Endothelial cell of umbilical vein (primary cell): Measurements from ENCODE around the gene GAB2. TPM values are rescaled to one million over a fixed set of nuclear protein-coding genes. Genes with fewer than 3 reads are reported as not detected.

Source experiments
- BruUV-seq: library from RNA; stranded (reverse); fragments of 400-500 nt; replicated peaks from 2 replicates; lab custom pipeline; 2021; lab: Mats Ljungman, UMichigan
- CTCF ChIA-PET: fragments of 300-600, 350-600 bp; sonication (Branson Sonifier 250); formaldehyde crosslinking; loops from one replicate; lab custom pipeline; 2021; ENCODE audit warnings: antibody characterized with exemption, inconsistent platforms; lab: Charles Lee
- POLR2A ChIA-PET: fragments of 300-600, 350-600 bp; sonication (Branson Sonifier 250); formaldehyde crosslinking; loops from one replicate; lab custom pipeline; 2021; ENCODE audit warnings: antibody characterized with exemption, inconsistent platforms; lab: Charles Lee
- DNase-seq: peaks from one replicate; pipeline ENCODE4 v3.0.0-alpha.2; 2011; ENCODE audit warnings: low read depth, low spot score
- FAIRE-seq: peaks from 2 replicates; lab custom pipeline; 2011; peaks lifted over from hg19 to GRCh38; lab: Jason Lieb, UNC
- H2AFZ ChIP-seq: 2 replicates; pipeline ENCODE4 v1.6.0; 2012; ENCODE audit warnings: low read depth, low read length, control low read depth, inconsistent platforms
- H3K27ac ChIP-seq: 2 replicates; pipeline ENCODE4 v1.5.1; 2011; ENCODE audit warnings: low read depth, mild to moderate bottlenecking, control low read depth, low read length, moderate library complexity; ENCODE audit not compliant: insufficient read depth
- H3K27me3 ChIP-seq, 2 experiments: 2 replicates each; pipeline versions ENCODE4 v1.6.0 to v1.6.1; 2011; ENCODE audit warnings: low read length in 2 of 2, mixed read lengths in 1 of 2; ENCODE audit not compliant: control insufficient read depth in 2 of 2, insufficient read depth in 2 of 2
- H3K36me3 ChIP-seq, 2 experiments: 2 replicates in 1 of 2; 3 replicates in 1 of 2; pipeline ENCODE4 v1.5.1; 2011; ENCODE audit warnings: low read length in 2 of 2, mild to moderate bottlenecking in 1 of 2, moderate library complexity in 1 of 2; ENCODE audit not compliant: control insufficient read depth in 2 of 2, insufficient read depth in 2 of 2; ENCODE audit errors: extremely low read depth in 1 of 2
- H3K4me1 ChIP-seq: 3 replicates; pipeline ENCODE4 v1.5.1; 2011; ENCODE audit warnings: mild to moderate bottlenecking, low read length; ENCODE audit not compliant: control insufficient read depth, insufficient read depth; ENCODE audit errors: extremely low read depth
- H3K4me2 ChIP-seq: 2 replicates; pipeline ENCODE4 v1.6.1; 2011; ENCODE audit warnings: low read length, control low read depth, mixed read lengths; ENCODE audit not compliant: insufficient read depth
- H3K4me3 ChIP-seq, 3 experiments: fragments of 200-600 bp in 1 of 3; sonication (generic), shearing (Covaris generic) in 1 of 3; replicated peaks in 1 of 3; 2 replicates each; pipeline ENCODE4 v1.5.1; 2011 to 2016; ENCODE audit warnings: control low read depth in 3 of 3, low read length in 3 of 3, mild to moderate bottlenecking in 2 of 3, inconsistent platforms in 1 of 3, low read depth in 1 of 3, moderate library complexity in 1 of 3; ENCODE audit not compliant: insufficient read depth in 1 of 3
- H3K79me2 ChIP-seq: 2 replicates; pipeline ENCODE4 v1.6.0; 2012; ENCODE audit warnings: low read length, inconsistent platforms; ENCODE audit not compliant: control insufficient read depth, insufficient read depth
- H3K9ac ChIP-seq: replicated peaks from 2 replicates; pipeline ENCODE3; 2011; ENCODE audit warnings: low read length, control low read depth; ENCODE audit not compliant: insufficient read depth; ENCODE audit errors: extremely low read depth
- H3K9me1 ChIP-seq: replicated peaks from 3 replicates; pipeline ENCODE4 v1.6.0; 2011; ENCODE audit warnings: mild to moderate bottlenecking, low read length; ENCODE audit not compliant: control insufficient read depth, insufficient read depth; ENCODE audit errors: extremely low read depth
- H3K9me3 ChIP-seq: replicated peaks from 2 replicates; pipeline ENCODE4 v1.5.1; 2012; ENCODE audit warnings: low read length, inconsistent platforms; ENCODE audit not compliant: control insufficient read depth, insufficient read depth
- H4K20me1 ChIP-seq: replicated peaks from 2 replicates; pipeline ENCODE3; 2011; ENCODE audit warnings: mild to moderate bottlenecking, low read length; ENCODE audit not compliant: control insufficient read depth, insufficient read depth; ENCODE audit errors: extremely low read depth
- EZH2 ChIP-seq: IDR thresholded peaks from 2 replicates; pipeline ENCODE4 v1.6.1; 2012; ENCODE audit warnings: borderline replicate concordance, low read depth, mild to moderate bottlenecking, moderate library complexity, low read length, inconsistent platforms; ENCODE audit not compliant: severe bottlenecking
- FOS ChIP-seq: IDR thresholded peaks from 2 replicates; pipeline ENCODE4 v1.6.1; 2011; ENCODE audit warnings: mild to moderate bottlenecking, low read length, moderate library complexity, borderline replicate concordance; ENCODE audit not compliant: insufficient read depth
- GATA2 ChIP-seq: IDR thresholded peaks from 2 replicates; pipeline ENCODE4 v1.7.0; 2011; ENCODE audit warnings: low read depth, mild to moderate bottlenecking, moderate library complexity, mixed read lengths, low read length; ENCODE audit not compliant: insufficient read length, insufficient read depth
- JUN ChIP-seq: IDR thresholded peaks from 2 replicates; pipeline ENCODE4 v1.6.1; 2011; ENCODE audit warnings: borderline replicate concordance, low read depth; ENCODE audit not compliant: insufficient read length, insufficient read depth
- MYC ChIP-seq: IDR thresholded peaks from one replicate; pipeline ENCODE4 v1.6.1; 2011; ENCODE audit warnings: mild to moderate bottlenecking, low read depth, low read length
- POLR2A ChIP-seq: IDR thresholded peaks from 2 replicates; pipeline ENCODE4 v1.6.1; 2012; ENCODE audit warnings: low read depth, mild to moderate bottlenecking, control low read depth, low read length
- POLR2AphosphoS5 ChIP-seq: IDR thresholded peaks from 2 replicates; pipeline ENCODE4 v1.6.1; 2012; ENCODE audit warnings: low read depth, mild to moderate bottlenecking, control low read depth, low read length, moderate library complexity; ENCODE audit not compliant: insufficient read depth
- dilution Hi-C: fragments of 300-500 bp; cut with MboI; formaldehyde crosslinking; loops from one replicate; pipeline ENCODE4 v1.15.0; 2019; ENCODE audit warnings: low sequenced_read_pairs; ENCODE audit not compliant: extremely low pct_ligation_motif_present
- intact Hi-C: fragments of 100-400 bp; cut with micrococcal nuclease; formaldehyde crosslinking; loops from one replicate; pipeline ENCODE4 v1.10.0; 2022
- polyA plus RNA-seq, 4 experiments: library from polyadenylated mRNA; depleted of rRNA in 3 of 4; stranded (reverse) in 3 of 4; unstranded in 1 of 4; fragments of >200 nt; gene quantifications; 2 replicates each; pipeline versions ENCODE4 v1.2.1 to v1.2.3, GENCODE V29; 2011 to 2012; ENCODE audit warnings: missing spikeins in 1 of 4
- total RNA-seq: library from RNA; stranded (reverse); gene quantifications from 2 replicates; pipeline ENCODE4 v1.2.3, GENCODE V29; 2021
- TF ChIP-seq, protein P1 (sequence below): IDR thresholded peaks from 2 replicates; pipeline ENCODE4 v1.6.1; 2011; ENCODE audit not compliant: insufficient read depth, insufficient read length
- TF ChIP-seq, protein P2 (sequence below), 2 donors: IDR thresholded peaks; 1 replicate in 1 of 2; 2 replicates in 1 of 2; pipeline ENCODE4 v1.5.1; 2011; ENCODE audit warnings: low read length in 2 of 2, mild to moderate bottlenecking in 2 of 2, moderate library complexity in 2 of 2, control low read depth in 1 of 2, inconsistent platforms in 1 of 2, low read depth in 1 of 2; ENCODE audit not compliant: insufficient read depth in 1 of 2; ENCODE audit errors: extremely low read depth in 1 of 2

The GAB2 gene
- total and polyA plus RNA-seq, 2 donors (not counting 3 experiments of a cell fraction or from before 2014, with no cell fraction given), result 19.6 to 39.6 TPM

DNA sequence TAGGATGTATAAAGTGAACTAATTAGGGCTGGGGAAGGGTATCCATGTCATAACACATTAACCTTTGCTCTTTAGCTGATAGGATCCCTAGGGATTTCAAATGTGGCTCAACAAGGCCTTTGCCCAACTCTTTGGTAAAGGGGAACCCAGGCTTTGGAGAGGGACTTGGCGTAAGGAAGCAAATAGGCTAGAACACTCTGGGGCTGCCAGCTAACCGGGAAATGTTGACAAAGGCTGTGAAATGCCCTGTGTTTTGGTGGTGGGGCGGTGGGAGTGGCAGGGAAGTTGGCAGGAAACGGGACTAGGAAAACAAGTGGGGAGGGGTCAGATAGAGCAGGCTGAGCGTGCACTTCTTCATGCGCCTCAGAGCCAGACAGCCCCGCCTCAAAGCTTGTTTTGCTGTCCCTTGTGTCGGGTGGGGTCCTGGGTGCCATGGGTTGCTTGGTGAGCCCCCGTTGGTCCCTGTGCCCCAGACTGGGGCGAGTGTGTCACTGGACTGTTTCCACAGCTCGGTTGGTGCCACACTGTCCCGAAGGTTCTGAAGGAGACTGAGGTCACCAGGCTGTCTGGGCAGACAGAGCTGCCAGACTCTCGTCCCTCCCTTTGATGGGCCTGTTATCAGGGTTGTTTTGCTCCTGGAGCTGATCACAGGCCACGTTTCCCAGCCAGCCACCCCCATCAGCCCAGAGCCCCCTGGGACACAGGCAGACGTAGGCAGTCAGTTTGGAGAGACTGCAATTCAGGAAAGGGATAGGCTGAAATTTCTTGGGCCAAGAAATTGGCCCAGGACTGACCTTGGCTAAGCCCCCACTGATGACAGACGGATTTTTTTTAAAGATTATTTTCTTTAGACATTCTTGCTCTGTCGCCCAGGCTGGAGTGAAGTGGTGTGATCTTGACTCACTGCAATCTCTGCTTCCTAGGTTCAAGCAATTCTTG, 248.8 kb downstream of the GAB2 start:
- H3K79me2 ChIP-seq, result no peaks in the 10 kb centered on the region
- peak overlapping the region; percentile 46 for H3K27ac ChIP-seq
- dilution Hi-C loops, result no loop called here
- no peaks in the 10 kb centered on the region for H3K27me3 ChIP-seq
- H2AFZ ChIP-seq, result peak overlapping the region; percentile 91
- no peaks in the 10 kb centered on the region for H4K20me1 ChIP-seq
- H3K9me1 ChIP-seq, result no peaks in the 10 kb centered on the region
- DNase-seq (peak; percentile 88), FAIRE-seq (peak; percentile 83)
- peaks cover 0 to 7% of the 10 kb centered on the region in 2 experiments for H3K36me3 ChIP-seq
- H3K4me2 ChIP-seq, result no peak overlapping the region
- no peak overlapping the region for H3K4me3 ChIP-seq
- H3K9ac ChIP-seq, result peak overlapping the region; percentile 36
- TF ChIP-seq POLR2AphosphoS5 (peak; percentile 40), EZH2 (no peak)
- ChIA-PET POLR2A (interaction anchor here (0.5 kb wide), 1 partner anchor 80 kb away, joined by 4 read pairs; no protein-coding TSS in a partner anchor), CTCF (no interaction called here)
- BruUV-seq, result no TSS peak
- peaks cover 12% of the 10 kb centered on the region for H3K4me1 ChIP-seq
- intact Hi-C loops, result no loop called here
- H3K9me3 ChIP-seq, result no peaks in the 10 kb centered on the region

DNA sequence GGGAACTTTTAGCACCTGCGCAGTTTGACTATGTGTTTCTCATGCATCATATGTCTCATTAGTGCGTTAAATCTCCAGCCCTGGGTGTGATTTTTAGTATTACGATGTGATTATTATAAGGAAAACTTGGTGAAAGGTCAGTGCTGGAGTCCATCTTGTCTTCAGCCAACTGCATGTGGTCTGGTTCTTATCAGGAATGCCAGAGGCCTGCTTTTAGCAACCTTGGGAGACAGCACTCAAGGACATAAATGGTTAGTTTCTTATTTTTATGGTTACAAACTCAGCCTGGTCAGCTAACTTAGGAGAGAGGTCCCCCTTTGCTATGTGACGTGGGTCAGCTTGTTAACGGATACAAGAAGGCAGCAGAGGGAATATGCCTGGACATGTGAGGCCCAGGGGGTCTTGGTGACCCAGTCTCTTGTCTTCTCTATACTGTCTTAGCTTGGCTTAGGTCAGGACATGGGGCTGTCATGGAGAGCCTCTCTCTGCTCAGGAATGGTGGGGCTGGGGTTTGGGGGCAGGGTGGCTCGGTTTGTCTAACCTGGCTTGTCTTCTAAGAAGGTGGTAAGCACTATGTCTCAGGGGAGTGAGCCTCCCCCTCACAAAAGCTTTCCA, 250.7 kb downstream of the GAB2 start:
- BruUV-seq, result no TSS peak
- dilution Hi-C loops, result no loop called here
- H3K4me2 ChIP-seq, result no peak overlapping the region
- intact Hi-C loops, result no loop called here
- no peak overlapping the region for H3K27ac ChIP-seq
- no peak overlapping the region for H3K9ac ChIP-seq
- no peak overlapping the region for H2AFZ ChIP-seq
- POLR2A ChIA-PET, result no interaction called here
- H3K79me2 ChIP-seq, result no peaks in the 10 kb centered on the region
- TF ChIP-seq POLR2AphosphoS5, result no peak
- TF ChIP-seq POLR2A, result no peak
- no peak for TF ChIP-seq GATA2
- TF ChIP-seq EZH2, result no peak
- no peak for TF ChIP-seq FOS
- TF ChIP-seq, protein P1, sequence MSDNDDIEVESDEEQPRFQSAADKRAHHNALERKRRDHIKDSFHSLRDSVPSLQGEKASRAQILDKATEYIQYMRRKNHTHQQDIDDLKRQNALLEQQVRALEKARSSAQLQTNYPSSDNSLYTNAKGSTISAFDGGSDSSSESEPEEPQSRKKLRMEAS, result no peak
- TF ChIP-seq MYC, result no peak
- TF ChIP-seq, protein P2, sequence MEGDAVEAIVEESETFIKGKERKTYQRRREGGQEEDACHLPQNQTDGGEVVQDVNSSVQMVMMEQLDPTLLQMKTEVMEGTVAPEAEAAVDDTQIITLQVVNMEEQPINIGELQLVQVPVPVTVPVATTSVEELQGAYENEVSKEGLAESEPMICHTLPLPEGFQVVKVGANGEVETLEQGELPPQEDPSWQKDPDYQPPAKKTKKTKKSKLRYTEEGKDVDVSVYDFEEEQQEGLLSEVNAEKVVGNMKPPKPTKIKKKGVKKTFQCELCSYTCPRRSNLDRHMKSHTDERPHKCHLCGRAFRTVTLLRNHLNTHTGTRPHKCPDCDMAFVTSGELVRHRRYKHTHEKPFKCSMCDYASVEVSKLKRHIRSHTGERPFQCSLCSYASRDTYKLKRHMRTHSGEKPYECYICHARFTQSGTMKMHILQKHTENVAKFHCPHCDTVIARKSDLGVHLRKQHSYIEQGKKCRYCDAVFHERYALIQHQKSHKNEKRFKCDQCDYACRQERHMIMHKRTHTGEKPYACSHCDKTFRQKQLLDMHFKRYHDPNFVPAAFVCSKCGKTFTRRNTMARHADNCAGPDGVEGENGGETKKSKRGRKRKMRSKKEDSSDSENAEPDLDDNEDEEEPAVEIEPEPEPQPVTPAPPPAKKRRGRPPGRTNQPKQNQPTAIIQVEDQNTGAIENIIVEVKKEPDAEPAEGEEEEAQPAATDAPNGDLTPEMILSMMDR (IDR thresholded peaks at IDR 0.05; ENCODE audit: extremely low read depth in 1 of 2, insufficient read depth in 1 of 2, low read depth in 1 of 2, low read length in 2 of 2), result no peak
- no peak for TF ChIP-seq JUN
- H3K27me3 ChIP-seq, result no peaks in the 10 kb centered on the region
- H3K36me3 ChIP-seq, result no peaks in the 10 kb centered on the region
- CTCF ChIA-PET, result interaction anchor here (1.1 to 1.8 kb wide), 2 partner anchors 14 to 17 kb away, joined by 4 to 5 read pairs; no protein-coding TSS in a partner anchor
- FAIRE-seq (no peak), DNase-seq (no peak)
- no peaks in the 10 kb centered on the region for H3K9me3 ChIP-seq
- no peaks in the 10 kb centered on the region for H3K9me1 ChIP-seq
- H3K4me3 ChIP-seq, result no peak overlapping the region
- H4K20me1 ChIP-seq, result no peaks in the 10 kb centered on the region
- peaks cover 12% of the 10 kb centered on the region for H3K4me1 ChIP-seq
